ENCODE data around the gene MPRIP. TPM values are rescaled to one million over a fixed set of nuclear protein-coding genes. Genes with fewer than 3 reads are reported as not detected.
A peak's percentile ranks its signal among the peaks of the same experiment; 100 is the strongest.

The MPRIP gene
- total and polyA plus RNA-seq, 2 of the 13 experiments (the other 11 are each of a cell fraction or from before 2014, with no cell fraction given), result 50.2 to 52.4 TPM

GRCh38 chr17:17206124-17206912 lies 164.1 kb downstream of the MPRIP start, which contains the start of gene PLD6 (continued):
- peak; percentile 81; the same call in 1 of the 2 replicates for TF ChIP-seq NFKB2 (CRISPR knock-in tag; IDR thresholded peaks at IDR 0.05; ENCODE audit: borderline replicate concordance)

- ChIA-PET CTCF (ENCODE audit: low intra/inter-chr PET ratio, low total read pairs) (no interaction called here), POLR2A (interaction anchor here (1.3 to 2.8 kb wide), 2 partner anchors 29 to 74 kb away, joined by 4 to 12 read pairs; partner anchors contain the start of genes COPS3 and FLCN)
- FAIRE-seq (peak; percentile 23), ATAC-seq (no peak; the same call in 2 of the 3 replicates), DNase-seq (ENCODE audit: low spot score) (no peak)
- Histone ChIP-seq H3K27ac (ENCODE audit: extremely low read length, insufficient read depth, low read length) (peak overlapping the region; percentile 75), H3K36me3 (replicated peaks in 1 of 2; ENCODE audit: control insufficient read depth in 1 of 2, insufficient read depth in 2 of 2, low read length in 2 of 2) (peaks cover 8 to 21% of the 10 kb centered on the region in 2 experiments; a peak in 4 of 5 replicates), H3K79me2 (ENCODE audit: insufficient read depth, low read length) (peaks cover 21% of the 10 kb centered on the region), H2AFZ (ENCODE audit: low read length) (no peak overlapping the region), H3K4me1 (ENCODE audit: insufficient read depth, low read length) (peaks cover 38% of the 10 kb centered on the region), H4K20me1 (ENCODE audit: insufficient read depth, low read length) (no peaks in the 10 kb centered on the region), H3K9ac (ENCODE audit: insufficient read depth, low read depth, low read length) (peak overlapping the region; percentile 88), H3K9me3 (ENCODE audit: low read length) (no peaks in the 10 kb centered on the region), H3K27me3 (ENCODE audit: control insufficient read depth in 1 of 2, insufficient read depth in 2 of 2, low read length in 2 of 2) (no peaks in the 10 kb centered on the region; a peak in 1 of 5 replicates), H3K4me2 (ENCODE audit: low read depth, low read length) (peak overlapping the region; percentile 98), H3K4me3 (replicated peaks in 1 of 3; ENCODE audit: insufficient read depth in 1 of 3, low read depth in 2 of 3, low read length in 3 of 3) (peak overlapping the region; percentile 40 to 85 (median 75); a peak in 4 of 6 replicates)
- BruUV-seq (replicated peaks), result TSS peak; percentile 94
- WGBS (ENCODE audit: low lambda C conversion rate), result 16% methylated on average over 6 of the region's 16 CpGs
- in situ Hi-C loops (cut with HindIII; ENCODE audit: extremely low pct_ligation_motif_present, low pct_unique_long_range_greater_than_20kb) (no loop called here), intact Hi-C loops (cut with micrococcal nuclease; ENCODE audit: unreplicated experiment) (loop anchor here (10.0 kb wide), 1 partner anchor 108 kb away; no protein-coding TSS in a partner anchor)
- TF ChIP-seq ZNF792 (CRISPR knock-in tag; IDR thresholded peaks at IDR 0.05) (no peak), TCF7L2 (IDR thresholded peaks at IDR 0.05; ENCODE audit: low read depth, low read length) (no peak), ZNF350 (CRISPR knock-in tag; IDR thresholded peaks at IDR 0.05; ENCODE audit: borderline replicate concordance, low read depth) (peak; percentile 61; the same call in 1 of the 2 replicates), HNF1B (CRISPR knock-in tag; IDR thresholded peaks at IDR 0.05) (peak; percentile 12; the same call in 1 of the 2 replicates), ZNF558 (CRISPR knock-in tag; IDR thresholded peaks at IDR 0.05; ENCODE audit: borderline replicate concordance) (peak; percentile 72; the same call in 1 of the 2 replicates), HDAC2 (CRISPR knock-in tag; IDR thresholded peaks at IDR 0.05) (peak; percentile 3; the same call in 1 of the 2 replicates), RBM39 (IDR thresholded peaks at IDR 0.05; ENCODE audit: low read depth, low read length, poor library complexity, severe bottlenecking) (peak; percentile 47)
- TF ChIP-seq, protein P1, sequence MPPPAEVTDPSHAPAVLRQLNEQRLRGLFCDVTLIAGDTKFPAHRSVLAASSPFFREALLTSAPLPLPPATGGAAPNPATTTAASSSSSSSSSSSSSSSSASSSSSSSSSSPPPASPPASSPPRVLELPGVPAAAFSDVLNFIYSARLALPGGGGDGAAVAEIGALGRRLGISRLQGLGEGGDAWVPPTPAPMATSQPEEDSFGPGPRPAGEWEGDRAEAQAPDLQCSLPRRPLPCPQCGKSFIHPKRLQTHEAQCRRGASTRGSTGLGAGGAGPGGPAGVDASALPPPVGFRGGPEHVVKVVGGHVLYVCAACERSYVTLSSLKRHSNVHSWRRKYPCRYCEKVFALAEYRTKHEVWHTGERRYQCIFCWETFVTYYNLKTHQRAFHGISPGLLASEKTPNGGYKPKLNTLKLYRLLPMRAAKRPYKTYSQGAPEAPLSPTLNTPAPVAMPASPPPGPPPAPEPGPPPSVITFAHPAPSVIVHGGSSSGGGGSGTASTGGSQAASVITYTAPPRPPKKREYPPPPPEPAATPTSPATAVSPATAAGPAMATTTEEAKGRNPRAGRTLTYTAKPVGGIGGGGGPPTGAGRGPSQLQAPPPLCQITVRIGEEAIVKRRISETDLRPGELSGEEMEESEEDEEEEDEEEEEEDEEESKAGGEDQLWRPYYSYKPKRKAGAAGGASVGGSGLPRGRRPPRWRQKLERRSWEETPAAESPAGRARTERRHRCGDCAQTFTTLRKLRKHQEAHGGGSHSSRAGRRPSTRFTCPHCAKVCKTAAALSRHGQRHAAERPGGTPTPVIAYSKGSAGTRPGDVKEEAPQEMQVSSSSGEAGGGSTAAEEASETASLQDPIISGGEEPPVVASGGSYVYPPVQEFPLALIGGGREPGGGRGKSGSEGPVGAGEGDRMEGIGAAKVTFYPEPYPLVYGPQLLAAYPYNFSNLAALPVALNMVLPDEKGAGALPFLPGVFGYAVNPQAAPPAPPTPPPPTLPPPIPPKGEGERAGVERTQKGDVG (CRISPR knock-in tag; IDR thresholded peaks at IDR 0.05; ENCODE audit: borderline replicate concordance), result peak; percentile 15; the same call in 1 of the 2 replicates
- TF ChIP-seq, protein P2, sequence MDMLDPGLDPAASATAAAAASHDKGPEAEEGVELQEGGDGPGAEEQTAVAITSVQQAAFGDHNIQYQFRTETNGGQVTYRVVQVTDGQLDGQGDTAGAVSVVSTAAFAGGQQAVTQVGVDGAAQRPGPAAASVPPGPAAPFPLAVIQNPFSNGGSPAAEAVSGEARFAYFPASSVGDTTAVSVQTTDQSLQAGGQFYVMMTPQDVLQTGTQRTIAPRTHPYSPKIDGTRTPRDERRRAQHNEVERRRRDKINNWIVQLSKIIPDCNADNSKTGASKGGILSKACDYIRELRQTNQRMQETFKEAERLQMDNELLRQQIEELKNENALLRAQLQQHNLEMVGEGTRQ (IDR thresholded peaks at IDR 0.05; ENCODE audit: low read depth, low read length), result no peak
- TF ChIP-seq, protein P2 (CRISPR knock-in tag; IDR thresholded peaks at IDR 0.05; ENCODE audit: borderline replicate concordance), result 0 out of 2 replicates have a peak, but pooled peaks have one; percentile 54
Observed at GRCh38 chr17:17206913-17207335, 164.7 kb downstream of the MPRIP start.
